Endodermal cell (in vitro differentiated cells): Measurements from ENCODE around the gene MBP. TPM values are rescaled to one million over a fixed set of nuclear protein-coding genes. Genes with fewer than 3 reads are reported as not detected.

Experiments used
- DNase-seq: peaks from one replicate; pipeline ENCODE4 v3.0.0-alpha.2; 2017
- H3K27ac ChIP-seq: 2 replicates; pipeline ENCODE4 v1.5.1; 2013; ENCODE audit warnings: mild to moderate bottlenecking, low read depth, low read length, moderate library complexity
- H3K27me3 ChIP-seq: 2 replicates; pipeline ENCODE4 v1.6.1; 2013; ENCODE audit warnings: mild to moderate bottlenecking, low read length, moderate library complexity; ENCODE audit not compliant: insufficient read depth, control insufficient read depth, poor library complexity, severe bottlenecking
- H3K36me3 ChIP-seq: 2 replicates; pipeline ENCODE4 v1.7.0; 2013; ENCODE audit warnings: mild to moderate bottlenecking, low read length, moderate library complexity; ENCODE audit not compliant: control insufficient read depth, insufficient read depth
- H3K4me1 ChIP-seq: one replicate; pipeline ENCODE4 v1.7.0; 2013; ENCODE audit warnings: low read length; ENCODE audit not compliant: control insufficient read depth, insufficient read depth
- H3K4me3 ChIP-seq: 2 replicates; pipeline ENCODE4 v1.5.1; 2013; ENCODE audit warnings: mild to moderate bottlenecking, low read length, moderate library complexity
- H3K9ac ChIP-seq: 2 replicates; pipeline ENCODE4 v1.6.1; 2013; ENCODE audit warnings: mild to moderate bottlenecking, low read length, moderate library complexity; ENCODE audit not compliant: poor library complexity, severe bottlenecking; ENCODE audit errors: extremely low read depth
- H3K9me3 ChIP-seq: 2 replicates; pipeline ENCODE4 v1.6.1; 2013; ENCODE audit warnings: mild to moderate bottlenecking, low read length, moderate library complexity; ENCODE audit not compliant: control insufficient read depth
- H3K27ac Mint-ChIP-seq: 2 replicates; pipeline ENCODE4 v1.8.0; 2020; ENCODE audit warnings: mixed read lengths
- H3K27me3 Mint-ChIP-seq: 2 replicates; pipeline ENCODE4 v1.8.0; 2021; ENCODE audit warnings: mild to moderate bottlenecking, mixed read lengths; ENCODE audit not compliant: insufficient read depth
- H3K36me3 Mint-ChIP-seq: 2 replicates; pipeline ENCODE4 v1.8.0; 2020; ENCODE audit warnings: low read depth, mixed read lengths
- H3K4me1 Mint-ChIP-seq: 2 replicates; pipeline ENCODE4 v1.8.0; 2020; ENCODE audit warnings: mixed read lengths
- H3K4me3 Mint-ChIP-seq: 2 replicates; pipeline ENCODE4 v1.8.0; 2020; ENCODE audit warnings: mild to moderate bottlenecking, moderate library complexity, mixed read lengths
- H3K9me3 Mint-ChIP-seq: 2 replicates; pipeline ENCODE4 v1.8.0; 2020; ENCODE audit warnings: mild to moderate bottlenecking, mixed read lengths
- CTCF ChIP-seq: fragments of 200-600 bp; sonication (generic); conservative IDR thresholded peaks from 2 replicates; pipeline ENCODE4 v1.5.0; 2021; ENCODE audit warnings: antibody characterized with exemption, mild to moderate bottlenecking
- WGBS, 2 experiments: methylation state at CpG; one replicate each; pipeline versions ENCODE4 v1.1.5 to v1.1.7; 2013; ENCODE audit warnings: missing lambda C conversion rate in 2 of 2, mixed read lengths in 1 of 2; ENCODE audit not compliant: insufficient coverage in 1 of 2, insufficient read length in 1 of 2; 5-methylcytosine and 5-hydroxymethylcytosine counted together
- total RNA-seq, 2 donors: library from RNA; stranded (reverse); fragmentation: NEBNext Ultra II Directional in 1 of 2; extraction: Animal tissue kit (Norgen Biotek cat#: 25700) in 1 of 2; gene quantifications; 2 replicates in 1 of 2; 3 replicates in 1 of 2; pipeline ENCODE4 v1.2.1, GENCODE V29; 2021

Gene MBP
- total RNA-seq, 2 donors from 2014 or later, result 16.3 to 19.0 TPM

DNA sequence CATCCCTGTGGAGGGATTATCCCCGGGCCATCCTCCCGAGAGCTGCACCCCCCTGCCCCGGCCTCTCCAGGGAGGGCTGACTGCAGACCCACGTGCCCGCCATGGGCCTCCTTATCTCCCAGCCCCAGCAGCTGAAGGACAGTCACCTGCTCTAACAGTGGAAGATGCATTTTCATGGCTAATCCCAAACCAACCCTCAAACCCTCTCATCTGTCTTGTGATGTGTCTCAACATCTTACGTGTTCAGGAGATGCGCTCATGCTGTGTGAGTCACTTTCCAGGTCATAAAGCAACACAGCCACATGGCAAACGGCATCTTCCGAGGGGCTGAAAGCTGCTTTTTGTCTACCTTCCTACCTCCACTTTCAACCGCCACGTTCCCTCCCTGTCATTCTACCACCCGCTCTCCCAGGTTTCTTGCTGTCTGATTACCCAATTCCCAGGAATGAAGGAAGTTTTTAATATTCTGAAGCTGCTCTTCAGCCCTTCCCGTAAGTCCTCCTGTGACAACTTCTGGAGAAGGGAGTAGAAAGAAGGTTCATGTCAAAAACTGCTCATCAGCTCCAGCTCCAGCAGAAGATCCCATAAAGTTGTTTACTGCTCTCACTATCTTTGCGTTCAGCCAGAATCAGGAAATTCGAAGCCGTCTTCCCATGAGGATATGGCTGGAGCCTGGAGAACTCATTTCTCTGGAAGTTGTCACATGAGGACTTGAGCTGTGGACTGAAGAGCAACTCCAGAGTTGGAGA, 54.5 kb downstream of the MBP start:
- TF ChIP-seq CTCF, result no peak

GRCh38 chr18:77077401-77077800, 55.2 kb downstream of the MBP start:
- WGBS, 2 experiments, result 89 to 100% methylated on average over 3 to 7 of the region's 7 CpGs
- Mint-ChIP-seq H3K27ac (no peak overlapping the region), H3K4me3 (no peak overlapping the region)

More for the DNA sequence above, 54.5 kb downstream of the MBP start:
- DNase-seq, result no peak
- Mint-ChIP-seq H3K9me3 (no peaks in the 10 kb centered on the region), H3K27ac (no peak overlapping the region), H3K27me3 (peaks cover 2% of the 10 kb centered on the region), H3K36me3 (no peaks in the 10 kb centered on the region), H3K4me1 (no peaks in the 10 kb centered on the region), H3K4me3 (no peak overlapping the region)
- Histone ChIP-seq H3K36me3 (no peaks in the 10 kb centered on the region), H3K4me1 (no peaks in the 10 kb centered on the region), H3K27me3 (no peaks in the 10 kb centered on the region), H3K9ac (no peak overlapping the region), H3K9me3 (no peaks in the 10 kb centered on the region), H3K27ac (no peak overlapping the region), H3K4me3 (no peak overlapping the region)
- WGBS, 2 experiments, result 88 to 90% methylated on average over 14 to 16 of the region's 16 CpGs

GRCh38 chr18:77076111-77076510, 56.5 kb downstream of the MBP start:
- DNase-seq, result no peak
- Histone ChIP-seq H3K27me3 (no peaks in the 10 kb centered on the region), H3K27ac (no peak overlapping the region), H3K4me3 (no peak overlapping the region), H3K4me1 (no peaks in the 10 kb centered on the region), H3K9me3 (no peaks in the 10 kb centered on the region), H3K9ac (no peak overlapping the region), H3K36me3 (no peaks in the 10 kb centered on the region)
- WGBS, 2 experiments, result 79 to 85% methylated on average over 8 to 9 of the region's 9 CpGs
- H3K4me1 Mint-ChIP-seq, result no peaks in the 10 kb centered on the region
- H3K9me3 Mint-ChIP-seq, result no peaks in the 10 kb centered on the region
- H3K27ac Mint-ChIP-seq, result no peak overlapping the region
- no peaks in the 10 kb centered on the region for H3K36me3 Mint-ChIP-seq
- H3K27me3 Mint-ChIP-seq, result peaks cover 2% of the 10 kb centered on the region
- no peak for TF ChIP-seq CTCF
- H3K4me3 Mint-ChIP-seq, result no peak overlapping the region

More at GRCh38 chr18:77077401-77077800, 55.2 kb downstream of the MBP start:
- no peak for DNase-seq
- no peak overlapping the region for H3K4me3 ChIP-seq
- no peaks in the 10 kb centered on the region for H3K4me1 ChIP-seq
- H3K9me3 ChIP-seq, result no peaks in the 10 kb centered on the region
- no peaks in the 10 kb centered on the region for H3K36me3 Mint-ChIP-seq
- H3K4me1 Mint-ChIP-seq, result no peaks in the 10 kb centered on the region
- no peak overlapping the region for H3K27ac ChIP-seq
- no peaks in the 10 kb centered on the region for H3K36me3 ChIP-seq
- H3K9ac ChIP-seq, result no peak overlapping the region
- H3K9me3 Mint-ChIP-seq, result no peaks in the 10 kb centered on the region
- H3K27me3 Mint-ChIP-seq, result peaks cover 2% of the 10 kb centered on the region
- no peaks in the 10 kb centered on the region for H3K27me3 ChIP-seq
- TF ChIP-seq CTCF, result no peak
